T47D (cell line): ENCODE measurements around the gene MITD1.

Experiments used
- DNase-seq, 2 experiments: peaks; one replicate each; pipeline versions ENCODE4 v3.0.0 to v3.0.0-alpha.2; 2011 to 2012; ENCODE audit warnings: low read depth in 1 of 2, low spot score in 1 of 2
- JUND ChIP-seq: IDR thresholded peaks from 2 replicates; pipeline ENCODE4 v1.6.1; 2012; ENCODE audit warnings: low read depth
- in situ Hi-C: cut with HindIII; loops from 2 replicates; pipeline ENCODE4 v1.10.0; 2016; ENCODE audit warnings: low sequenced_read_pairs, low pct_unique_long_range_greater_than_20kb

MITD1 gene

DNA sequence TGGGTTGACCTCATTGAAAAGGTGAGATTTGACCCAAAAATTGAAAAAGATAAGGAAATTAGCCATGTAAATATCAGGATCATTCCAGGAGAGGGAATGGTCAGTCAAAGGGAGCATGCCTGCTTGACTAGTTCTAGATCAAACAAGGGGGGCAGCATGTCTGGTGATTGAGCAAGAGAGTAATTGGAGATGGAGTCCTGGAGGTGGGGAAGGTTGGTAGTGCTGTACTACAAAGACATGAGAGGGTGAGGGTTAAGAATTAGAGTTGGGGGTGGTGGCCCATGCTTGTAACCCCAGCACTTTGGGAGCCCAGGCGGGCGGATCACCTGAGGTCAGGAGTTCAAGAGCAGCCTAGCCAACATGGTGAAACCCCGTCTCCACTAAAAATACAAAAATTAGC is 2.2 kb upstream of the MITD1 start:
- TF ChIP-seq JUND: no peak
- in situ Hi-C loops: no loop called here
- DNase-seq: peak in 1 of 2 experiments; percentile 79

DNA sequence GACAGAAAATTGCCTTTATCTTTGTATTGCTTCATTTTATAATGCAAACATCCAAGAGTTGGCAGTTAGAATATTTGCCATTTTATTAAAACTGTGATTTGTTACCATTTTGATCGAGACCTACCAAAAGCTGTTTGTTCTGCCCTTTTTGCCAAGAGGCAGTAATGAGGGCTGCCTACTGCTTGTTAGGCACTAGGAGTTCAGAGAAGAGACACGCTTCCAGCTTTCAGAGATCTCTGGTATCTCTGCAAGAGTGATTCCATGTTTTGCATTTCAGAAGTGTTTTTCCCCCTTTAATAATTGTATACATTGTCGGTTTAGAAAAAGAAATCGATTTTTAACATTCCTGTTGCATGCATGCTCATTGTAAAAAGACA is 754 bp upstream of the MITD1 start:
- no peak for TF ChIP-seq JUND
- in situ Hi-C loops: no loop called here
- DNase-seq: no peak

DNA sequence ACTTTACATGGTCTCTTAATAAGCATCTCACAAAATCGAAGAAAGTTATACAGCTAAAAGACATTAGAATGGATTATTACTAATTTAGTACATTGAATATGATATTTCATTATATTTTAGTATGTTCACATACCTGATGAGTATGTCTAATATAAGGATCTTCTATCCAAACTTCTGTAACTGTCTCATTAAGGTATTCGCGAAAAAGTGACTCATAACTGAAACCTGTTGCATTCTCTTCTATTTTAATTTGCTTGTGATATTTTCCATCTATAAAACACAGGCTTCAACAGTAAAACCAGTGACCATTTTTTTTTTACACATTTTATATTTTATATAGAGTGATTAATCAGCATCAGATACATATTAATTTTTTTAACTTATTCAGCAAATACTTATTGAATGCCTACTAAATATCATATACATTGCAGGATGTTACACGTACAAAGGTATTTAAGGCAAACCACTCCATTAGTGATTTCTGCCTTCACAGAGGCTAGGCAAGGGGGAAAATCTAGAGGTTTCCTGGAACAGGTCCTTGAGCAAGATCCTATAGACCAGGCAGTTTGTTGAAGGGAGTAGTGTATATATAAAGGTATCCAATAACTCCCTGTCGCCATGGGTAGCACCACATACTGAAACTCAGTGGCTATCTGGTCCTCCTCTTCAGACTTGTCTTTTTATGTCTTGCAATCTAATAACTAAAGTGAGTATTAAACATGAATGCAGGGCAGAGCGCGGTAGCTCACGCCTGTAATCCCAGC is 9.3 kb downstream of the MITD1 start:
- DNase-seq: no peak
- no peak for TF ChIP-seq JUND
- in situ Hi-C loops: no loop called here

DNA sequence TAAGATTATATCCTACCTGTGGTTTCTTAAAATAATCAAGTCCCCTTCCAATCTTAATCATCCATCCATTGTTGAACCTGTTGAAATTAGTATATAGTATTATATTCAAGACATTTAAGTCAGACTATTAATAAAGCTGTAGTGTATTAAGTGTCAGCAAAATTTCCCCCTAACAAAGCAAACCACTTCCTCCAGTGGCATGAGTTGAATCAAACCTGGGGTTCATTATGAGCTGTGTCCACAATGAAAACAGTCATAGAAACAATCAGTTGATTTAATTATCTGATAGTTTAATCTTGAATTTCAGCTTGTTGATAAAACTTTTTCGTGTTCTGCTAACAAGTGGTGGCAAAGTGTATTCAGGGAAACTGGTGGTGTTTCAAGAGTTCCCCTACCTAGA is 11.3 kb downstream of the MITD1 start:
- no peak for DNase-seq
- TF ChIP-seq JUND: no peak
- in situ Hi-C loops: no loop called here

- no peak for TF ChIP-seq JUND
- in situ Hi-C loops: no loop called here
- DNase-seq: no peak
Observed at GRCh38 chr2:99166218-99166617, 14.6 kb downstream of the MITD1 start.

DNA sequence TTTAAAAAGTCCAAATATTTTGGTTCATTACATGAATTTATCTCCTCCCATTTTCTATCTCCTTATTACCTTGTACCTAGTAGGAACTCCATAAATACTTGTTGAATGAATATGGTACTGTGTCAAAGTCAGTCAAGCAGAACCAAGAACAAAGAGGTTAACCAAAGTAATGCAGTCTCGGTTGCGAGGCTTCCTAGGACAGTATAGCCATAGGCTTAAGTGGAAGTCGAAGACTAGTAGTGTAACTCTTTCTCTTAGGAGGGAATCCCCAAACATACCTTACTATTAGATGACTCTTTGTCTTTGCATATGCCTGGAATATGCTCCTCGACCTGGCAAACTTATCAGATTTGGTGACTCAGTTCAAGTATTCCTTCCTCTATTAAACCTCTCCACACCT is 21.3 kb downstream of the MITD1 start:
- no peak for TF ChIP-seq JUND
- in situ Hi-C loops: no loop called here

DNA sequence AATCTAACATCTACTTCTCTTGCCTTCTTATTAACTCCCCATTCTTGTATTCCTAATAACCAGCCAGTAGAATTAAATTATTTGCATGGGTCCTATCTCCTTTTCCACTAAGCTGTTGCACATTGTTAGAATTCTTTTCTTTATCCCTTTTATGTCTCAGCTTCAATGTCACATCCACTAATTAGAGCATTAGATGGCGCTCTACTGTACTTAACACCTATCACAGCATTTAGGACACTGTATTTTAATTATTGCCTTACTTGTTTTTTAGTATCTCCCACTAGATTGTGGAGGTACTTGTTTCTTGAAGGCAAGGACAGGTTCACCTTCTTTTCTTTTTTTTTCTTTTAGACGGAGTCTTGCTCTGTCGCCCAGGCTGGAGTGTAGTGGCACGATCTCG is 22.3 kb downstream of the MITD1 start:
- DNase-seq: no peak
- in situ Hi-C loops: no loop called here
- TF ChIP-seq JUND: no peak

More for the DNA sequence above, 21.3 kb downstream of the MITD1 start:
- DNase-seq: no peak

DNA sequence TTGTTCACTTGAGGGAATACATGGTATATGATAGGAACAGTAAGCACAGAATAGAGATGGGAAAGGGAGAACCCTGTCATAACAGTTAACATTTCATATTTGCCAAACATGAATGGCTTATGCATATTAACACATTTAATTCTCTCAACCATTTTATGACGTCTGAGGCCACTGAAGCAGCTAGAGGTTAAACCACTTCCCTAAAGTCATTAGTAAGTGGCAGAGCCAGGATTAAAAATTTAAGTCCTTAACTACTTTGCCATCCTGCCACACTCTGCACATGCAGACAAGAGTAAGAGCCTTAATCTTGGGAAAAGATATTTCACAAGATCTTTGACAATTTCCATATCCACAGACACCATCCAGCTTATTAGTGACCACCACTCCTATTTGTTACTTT is 24.0 kb downstream of the MITD1 start:
- no peak for TF ChIP-seq JUND
- in situ Hi-C loops: no loop called here
- DNase-seq: no peak

- no peak for TF ChIP-seq JUND
- peak; percentile 79 to 88 for DNase-seq
- in situ Hi-C loops: no loop called here
Observed at GRCh38 chr2:99154643-99155536, 26.0 kb downstream of the MITD1 start, which contains the start of the genes LIPT1 and TSGA10. TSS of gene LIPT1 (plus strand) at chr2:99154967. CDS start at chr2:99161958, 6,991 bp downstream. TSS of gene TSGA10 (minus strand) at chr2:99154942. CDS start at chr2:99109439, 45,503 bp downstream.

DNA sequence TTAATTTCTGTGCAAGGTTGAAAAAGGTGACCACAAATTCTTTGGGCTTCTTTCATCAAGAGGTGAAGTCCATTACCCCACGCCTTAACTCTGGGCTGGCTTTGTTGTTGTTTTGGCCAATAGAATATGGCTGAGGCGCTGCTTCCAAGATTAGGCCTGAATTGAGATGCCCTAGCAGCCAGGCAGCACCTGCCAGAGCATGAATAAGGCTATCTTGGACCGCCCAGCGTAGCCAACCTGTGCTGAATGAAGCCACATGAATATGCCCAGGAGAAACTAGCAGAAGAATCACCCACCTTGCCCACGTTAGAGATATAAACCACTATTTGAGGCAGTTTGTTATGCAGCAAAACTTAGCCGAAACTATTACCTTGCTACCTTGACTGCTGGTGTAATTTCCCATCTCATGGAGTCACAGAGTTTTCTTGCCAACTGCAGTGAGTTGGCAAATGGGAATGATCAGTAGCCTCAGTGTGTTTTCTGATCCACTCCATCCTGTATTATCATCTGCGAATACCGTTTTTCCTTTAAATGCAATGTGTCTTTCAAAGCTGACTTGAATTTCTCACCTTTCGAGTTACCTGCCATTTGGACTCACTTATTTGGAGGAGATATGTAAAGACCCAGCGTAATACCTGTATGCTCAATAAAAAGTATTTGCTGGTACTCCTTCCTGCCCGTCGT is 26.8 kb downstream of the MITD1 start:
- in situ Hi-C loops: no loop called here
- TF ChIP-seq JUND: no peak
- no peak for DNase-seq

DNA sequence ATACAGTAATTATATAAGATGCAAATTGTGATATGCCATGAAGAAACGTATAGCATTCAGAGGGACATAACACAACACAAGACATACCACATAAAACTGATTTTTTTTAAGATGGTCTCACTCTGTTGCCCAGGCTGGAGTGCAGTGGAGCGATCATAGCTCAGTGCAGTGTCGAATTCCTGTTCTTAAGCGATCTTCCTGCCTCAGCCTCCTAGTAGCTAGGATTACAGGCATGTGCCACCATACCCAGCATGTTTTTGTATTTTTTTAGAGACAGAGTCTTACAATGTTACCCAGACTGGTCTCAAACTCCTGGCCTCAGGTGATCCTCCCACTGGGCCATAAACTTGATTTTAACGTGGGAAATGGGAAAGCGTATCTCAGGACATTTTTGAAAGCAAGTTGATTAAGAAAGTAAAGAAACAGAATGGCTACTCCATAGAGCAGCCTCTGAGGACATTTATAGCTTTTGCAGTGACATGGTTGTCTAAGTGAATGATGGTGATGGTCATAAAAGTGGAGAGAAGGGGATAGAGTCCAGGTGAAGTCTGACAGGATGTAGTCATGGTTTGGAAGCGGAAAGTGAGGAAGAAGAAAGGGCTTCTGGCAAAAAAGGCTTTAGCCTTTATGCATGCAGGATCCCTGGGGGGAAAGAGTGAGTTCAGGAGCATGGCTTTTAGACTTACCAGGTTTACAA is 28.5 kb downstream of the MITD1 start:
- no peak for DNase-seq
- in situ Hi-C loops: no loop called here
- no peak for TF ChIP-seq JUND

- DNase-seq: no peak
- in situ Hi-C loops: no loop called here
- TF ChIP-seq JUND: no peak
Observed at GRCh38 chr2:99150706-99151105, 30.2 kb downstream of the MITD1 start.
